Vagina (tissue), 2 donors: ENCODE measurements around the gene C1QTNF12.

Experiments
- POLR2AphosphoS5 ChIP-seq, 2 donors: sonication (generic); formaldehyde crosslinking; IDR thresholded peaks; one replicate each; pipeline ENCODE4 v1.9.0; 2017; ENCODE audit warnings: antibody characterized with exemption in 2 of 2, mild to moderate bottlenecking in 2 of 2, low read depth in 1 of 2; ENCODE audit not compliant: insufficient read depth in 1 of 2
- TF ChIP-seq, protein P1 (sequence below), 3 experiments: fragments of 450-650 bp in 2 of 3; fragments of 200-600 bp in 1 of 3; sonication (generic) in 1 of 3; IDR thresholded peaks; one replicate each; pipeline ENCODE4 v1.5.1; 2017 to 2019; ENCODE audit warnings: antibody characterized with exemption in 3 of 3, mild to moderate bottlenecking in 2 of 3, moderate library complexity in 2 of 3

DNA sequence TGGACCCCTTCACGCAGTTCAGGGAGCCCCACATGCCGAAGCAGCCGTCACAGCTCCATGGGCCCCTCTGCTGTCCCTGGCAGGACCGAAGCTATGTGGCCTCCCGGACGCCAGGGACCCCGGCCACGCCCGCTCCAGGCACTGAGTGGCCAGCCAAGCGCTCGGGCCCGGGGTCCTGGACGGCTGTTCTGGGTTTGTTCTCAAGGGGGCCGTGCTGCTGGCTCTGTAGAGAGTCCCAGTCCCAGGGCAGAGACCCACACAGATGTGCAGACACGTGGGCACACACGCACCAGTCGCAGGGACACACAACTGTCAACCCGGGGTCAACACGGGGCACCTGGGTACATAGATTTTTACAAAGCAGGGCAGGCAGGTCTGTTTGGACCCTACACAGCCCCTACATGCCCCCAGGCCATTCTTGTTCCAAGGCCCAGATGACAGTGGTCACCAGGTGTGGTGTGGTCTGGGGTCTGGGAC, 7.8 kb downstream of the C1QTNF12 start:
- TF ChIP-seq, protein P1, sequence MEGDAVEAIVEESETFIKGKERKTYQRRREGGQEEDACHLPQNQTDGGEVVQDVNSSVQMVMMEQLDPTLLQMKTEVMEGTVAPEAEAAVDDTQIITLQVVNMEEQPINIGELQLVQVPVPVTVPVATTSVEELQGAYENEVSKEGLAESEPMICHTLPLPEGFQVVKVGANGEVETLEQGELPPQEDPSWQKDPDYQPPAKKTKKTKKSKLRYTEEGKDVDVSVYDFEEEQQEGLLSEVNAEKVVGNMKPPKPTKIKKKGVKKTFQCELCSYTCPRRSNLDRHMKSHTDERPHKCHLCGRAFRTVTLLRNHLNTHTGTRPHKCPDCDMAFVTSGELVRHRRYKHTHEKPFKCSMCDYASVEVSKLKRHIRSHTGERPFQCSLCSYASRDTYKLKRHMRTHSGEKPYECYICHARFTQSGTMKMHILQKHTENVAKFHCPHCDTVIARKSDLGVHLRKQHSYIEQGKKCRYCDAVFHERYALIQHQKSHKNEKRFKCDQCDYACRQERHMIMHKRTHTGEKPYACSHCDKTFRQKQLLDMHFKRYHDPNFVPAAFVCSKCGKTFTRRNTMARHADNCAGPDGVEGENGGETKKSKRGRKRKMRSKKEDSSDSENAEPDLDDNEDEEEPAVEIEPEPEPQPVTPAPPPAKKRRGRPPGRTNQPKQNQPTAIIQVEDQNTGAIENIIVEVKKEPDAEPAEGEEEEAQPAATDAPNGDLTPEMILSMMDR (IDR thresholded peaks at IDR 0.05): no peak
- no peak for TF ChIP-seq POLR2AphosphoS5 (IDR thresholded peaks at IDR 0.05; ENCODE audit: insufficient read depth in 1 of 2, low read depth in 1 of 2)
